PC-3 (cell line): Measurements from ENCODE around the gene CHKB.

Experiments
- CTCF ChIP-seq: fragments of 300-600 bp; sonication (generic); conservative IDR thresholded peaks from 2 replicates; pipeline ENCODE4 v1.5.1; 2017; ENCODE audit warnings: antibody characterized with exemption, low read depth, mild to moderate bottlenecking, low read length
- EZH2 ChIP-seq: fragments of 300-600 bp; sonication (generic); IDR thresholded peaks from one replicate; pipeline ENCODE4 v1.6.1; 2017; ENCODE audit warnings: antibody characterized with exemption, mild to moderate bottlenecking, low read length; ENCODE audit not compliant: unreplicated experiment
- EZH2phosphoT487 ChIP-seq: fragments of 300-600 bp; sonication (generic); IDR thresholded peaks from 2 replicates; pipeline ENCODE4 v1.6.1; 2018; ENCODE audit warnings: mild to moderate bottlenecking, antibody characterized with exemption, low read length, borderline replicate concordance

- TF ChIP-seq CTCF (no peak), EZH2 (no peak), EZH2phosphoT487 (no peak)
These were observed 35.2 kb downstream of the CHKB start for GRCh38 chr22:50547263-50547985.
